BJ (cell line): Measurements from ENCODE around the gene CRMP1. TPM values are rescaled to one million over a fixed set of nuclear protein-coding genes. Genes with fewer than 3 reads are reported as not detected.
A peak's percentile ranks its signal among the peaks of the same experiment; 100 is the strongest.

ENCODE experiments used
- CTCF ChIA-PET: fragments of 350-600 bp; formaldehyde crosslinking; extraction: SDS; loops from one replicate; lab custom pipeline; 2021; ENCODE audit warnings: antibody characterized with exemption, inconsistent platforms; lab: Yijun Ruan, JAX
- POLR2A ChIA-PET: fragments of 300-600 bp; sonication (Branson Sonifier 250); formaldehyde crosslinking; extraction: SDS; loops from one replicate; lab custom pipeline; 2021; ENCODE audit warnings: antibody characterized with exemption; lab: Charles Lee
- DNase-seq: peaks from one replicate; pipeline ENCODE4 v3.0.0-alpha.2; 2011; ENCODE audit warnings: low read depth
- H3K27me3 ChIP-seq: 2 replicates; pipeline ENCODE4 v1.6.0; 2011; ENCODE audit warnings: low read length; ENCODE audit not compliant: control insufficient read depth, insufficient read depth
- H3K36me3 ChIP-seq: 2 replicates; pipeline ENCODE4 v1.5.1; 2011; ENCODE audit warnings: low read length; ENCODE audit not compliant: control insufficient read depth, insufficient read depth
- H3K4me3 ChIP-seq: 2 replicates; pipeline ENCODE4 v1.5.1; 2011; ENCODE audit warnings: low read depth, mild to moderate bottlenecking, control low read depth, low read length
- CTCF ChIP-seq: IDR thresholded peaks from 2 replicates; pipeline ENCODE4 v1.5.1; 2011; ENCODE audit warnings: low read depth, mild to moderate bottlenecking, control low read depth, inconsistent platforms, low read length, moderate library complexity; ENCODE audit not compliant: insufficient read depth
- polyA plus RNA-seq: library from polyadenylated mRNA; depleted of rRNA; stranded (reverse); fragments of >200 nt; gene quantifications from 2 replicates; pipeline ENCODE4 v1.2.3, GENCODE V29; 2011

CRMP1 gene
- polyA plus RNA-seq, 1 experiment: 0.09 TPM

GRCh38 chr4:5822619-5823018 lies 70.3 kb downstream of the CRMP1 start:
- ChIA-PET POLR2A (no interaction called here), CTCF (interaction anchor here (0.5 to 1.9 kb wide), 3 partner anchors 10 to 118 kb away, joined by 3 to 15 read pairs (median 3); no protein-coding TSS in a partner anchor)
- no peak for TF ChIP-seq CTCF
- Histone ChIP-seq H3K36me3 (peaks cover 27% of the 10 kb centered on the region), H3K4me3 (no peak overlapping the region), H3K27me3 (no peaks in the 10 kb centered on the region)
- DNase-seq: no peak

DNA sequence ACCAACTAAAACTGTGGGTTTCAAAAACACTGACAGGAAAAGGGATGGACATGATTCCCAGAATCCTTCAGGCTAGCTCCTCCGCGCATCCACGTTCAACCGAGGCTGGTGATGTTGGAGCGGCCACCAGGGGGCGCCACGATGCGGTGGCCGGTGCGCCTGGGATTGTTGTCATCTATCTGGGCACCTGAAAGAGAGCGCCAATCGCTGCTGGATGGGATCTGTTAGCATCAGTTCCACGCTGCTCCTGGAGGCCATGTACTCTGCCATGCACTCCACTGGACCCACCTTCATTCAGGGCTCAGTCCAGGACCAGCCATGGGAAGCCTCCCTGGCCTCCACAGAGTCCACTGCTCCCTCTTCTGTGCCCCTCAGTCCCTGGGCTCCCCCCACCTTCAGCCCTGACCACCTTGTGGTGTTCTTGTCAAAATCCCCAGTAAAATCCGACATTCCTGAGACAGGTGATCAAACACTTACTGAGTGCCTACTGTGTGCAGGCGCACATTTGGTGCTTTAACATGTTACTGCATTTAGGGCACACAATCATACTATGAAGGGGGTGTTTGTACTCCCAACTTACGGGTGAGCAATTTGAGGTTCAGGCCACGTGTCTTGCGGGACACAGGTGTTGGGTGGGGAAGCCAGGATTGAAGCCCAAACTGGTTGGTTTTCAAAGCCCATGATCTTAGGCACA lies 71.1 kb downstream of the CRMP1 start:
- CTCF ChIA-PET: interaction anchor here (0.5 to 1.9 kb wide), 5 partner anchors 9 to 207 kb away, joined by 3 to 15 read pairs (median 3); no protein-coding TSS in a partner anchor
- Histone ChIP-seq H3K36me3 (peaks cover 30% of the 10 kb centered on the region), H3K27me3 (no peaks in the 10 kb centered on the region), H3K4me3 (no peak overlapping the region)
- POLR2A ChIA-PET: no interaction called here
- peak; percentile 72 for TF ChIP-seq CTCF
- no peak for DNase-seq

- no peak for TF ChIP-seq CTCF
- Histone ChIP-seq H3K4me3 (no peak overlapping the region), H3K36me3 (peaks cover 41% of the 10 kb centered on the region), H3K27me3 (no peaks in the 10 kb centered on the region)
- POLR2A ChIA-PET: no interaction called here
- CTCF ChIA-PET: no interaction called here
- DNase-seq: no peak
Observed at GRCh38 chr4:5816851-5817375, 76.0 kb downstream of the CRMP1 start.

GRCh38 chr4:5816101-5816500 lies 76.8 kb downstream of the CRMP1 start:
- POLR2A ChIA-PET: no interaction called here
- CTCF ChIA-PET: no interaction called here

More at GRCh38 chr4:5816101-5816500, 76.8 kb downstream of the CRMP1 start:
- no peak overlapping the region for H3K4me3 ChIP-seq
- H3K36me3 ChIP-seq: peaks cover 40% of the 10 kb centered on the region
- no peaks in the 10 kb centered on the region for H3K27me3 ChIP-seq
- no peak for TF ChIP-seq CTCF
- DNase-seq: no peak
